Lower leg skin (tissue), 4 donors: Measurements from ENCODE around the gene EIF1AD. TPM values are rescaled to one million over a fixed set of nuclear protein-coding genes. Genes with fewer than 3 reads are reported as not detected.
"Not testable (repeated sequence)": the region's sequence is repeated elsewhere in the genome, so short reads cannot be mapped to it uniquely, and the experiment has no call there.

ENCODE experiments used
- DNase-seq, 2 donors: peaks; one replicate each; pipeline ENCODE4 v3.0.0-alpha.2; 2019; ENCODE audit warnings: low spot score in 2 of 2
- H3K4me3 ChIP-seq: fragments of 200-600 bp; sonication (generic); 2 replicates; pipeline ENCODE4 v1.5.1; 2017; ENCODE audit warnings: mild to moderate bottlenecking, low read depth; ENCODE audit not compliant: poor library complexity, severe bottlenecking
- CTCF ChIP-seq, 3 donors: fragments of 450-650 bp; IDR thresholded peaks; one replicate each; pipeline ENCODE4 v1.5.1; 2016; ENCODE audit warnings: antibody characterized with exemption in 3 of 3, mild to moderate bottlenecking in 3 of 3, moderate library complexity in 2 of 3
- POLR2A ChIP-seq, 2 donors: fragments of 450-650 bp; IDR thresholded peaks; one replicate each; pipeline ENCODE4 v1.6.1; 2016 to 2017; ENCODE audit warnings: antibody characterized with exemption in 2 of 2, mild to moderate bottlenecking in 1 of 2, moderate library complexity in 1 of 2
- whole genome bisulfite sequencing, 2 donors: methylation state at CpG; one replicate each; pipeline ENCODE4 v1.1.5; 2018; 5-methylcytosine and 5-hydroxymethylcytosine counted together
- intact Hi-C: fragments of 100-400 bp; cut with DNase I; formaldehyde crosslinking; loops from one replicate; pipeline ENCODE4 v1.15.0; 2023; ENCODE audit warnings: low total_unique reads
- total RNA-seq, 4 donors: library from RNA; depleted of rRNA; stranded (reverse); fragments of >200 nt; gene quantifications; one replicate each; pipeline ENCODE4 v1.1.0, GENCODE V29; 2016

The EIF1AD gene
- total RNA-seq, 4 donors from 2014 or later = 48.3 to 66.0 (median 57.2) TPM

- intact Hi-C loops = no loop called here
- H3K4me3 ChIP-seq = no peak within 1 kb of the TSS
- DNase-seq = no peak
- TF ChIP-seq POLR2A (IDR thresholded peaks at IDR 0.05) (no peak), CTCF (IDR thresholded peaks at IDR 0.05) (no peak)
- 84 to 89% methylated on average over 18 of the region's 18 CpGs for WGBS, 2 donors
These were observed 24.1 kb upstream of the EIF1AD start, which contains the start of gene CATSPER1 for GRCh38 chr11:66026017-66026529. TSS of gene CATSPER1 (minus strand) at chr11:66026479. CDS start at chr11:66026379, 100 bp downstream.

- H3K4me3 ChIP-seq, intact Hi-C loops, DNase-seq: not testable (repeated sequence)
- 79 to 81% methylated on average over 5 of the region's 5 CpGs for WGBS, 2 donors
These were observed 21.2 kb upstream of the EIF1AD start for GRCh38 chr11:66023186-66023440.

GRCh38 chr11:66022401-66023185 lies 20.6 kb upstream of the EIF1AD start:
- peak in 1 of 3 donors; percentile 81 for TF ChIP-seq CTCF (IDR thresholded peaks at IDR 0.05)
- TF ChIP-seq POLR2A (IDR thresholded peaks at IDR 0.05) = no peak
- 19 to 20% methylated on average over 40 to 46 of the region's 46 CpGs for WGBS, 2 donors
- DNase-seq = peak; percentile 42 to 94
- no peak overlapping the region for H3K4me3 ChIP-seq
- intact Hi-C loops = no loop called here

GRCh38 chr11:66020618-66021357 lies 18.8 kb upstream of the EIF1AD start:
- WGBS, 2 donors = 78 to 86% methylated on average over 25 of the region's 25 CpGs
- no peak for DNase-seq
- no peak for TF ChIP-seq CTCF (IDR thresholded peaks at IDR 0.05)
- no peak for TF ChIP-seq POLR2A (IDR thresholded peaks at IDR 0.05)
- intact Hi-C loops = no loop called here
- H3K4me3 ChIP-seq = no peak overlapping the region

GRCh38 chr11:66020212-66020611 lies 18.3 kb upstream of the EIF1AD start:
- TF ChIP-seq CTCF (IDR thresholded peaks at IDR 0.05) (no peak), POLR2A (IDR thresholded peaks at IDR 0.05) (no peak)
- H3K4me3 ChIP-seq = no peak overlapping the region
- intact Hi-C loops = no loop called here
- no peak for DNase-seq
- 72 to 74% methylated on average over 8 of the region's 8 CpGs for WGBS, 2 donors

GRCh38 chr11:66017321-66017720 lies 15.4 kb upstream of the EIF1AD start:
- TF ChIP-seq CTCF (IDR thresholded peaks at IDR 0.05) (no peak), POLR2A (IDR thresholded peaks at IDR 0.05) (no peak)
- H3K4me3 ChIP-seq = no peak overlapping the region
- intact Hi-C loops = no loop called here
- 90 to 92% methylated on average over 4 of the region's 4 CpGs for WGBS, 2 donors
- no peak for DNase-seq
